ENCODE data around the gene ASRGL1.

- TF ChIP-seq CTCF (IDR thresholded peaks at IDR 0.05) (no peak), EP300 (IDR thresholded peaks at IDR 0.05) (no peak), POLR2A (IDR thresholded peaks at IDR 0.05) (no peak)
These were observed 85.8 kb downstream of the ASRGL1 start for GRCh38 chr11:62423012-62423411.

Data from upper lobe of left lung (tissue), 4 donors.